Measurements from ENCODE around the gene MAT2B. TPM values are rescaled to one million over a fixed set of nuclear protein-coding genes. Genes with fewer than 3 reads are reported as not detected.

MAT2B gene
- total RNA-seq, 6 experiments from 2014 or later = 21.6 to 40.7 (median 26.6) TPM

GRCh38 chr5:163497315-163497714 lies 8.1 kb upstream of the MAT2B start:
- H3K36me3 ChIP-seq = no peaks in the 10 kb centered on the region
- DNase-seq (no peak), ATAC-seq (peak; percentile 61 to 82 (median 70))
- peaks cover 0 to 17% (median 0%) of the 10 kb centered on the region in 4 donors for H3K4me1 ChIP-seq
- H3K27ac ChIP-seq = no peak overlapping the region
- H3K4me3 ChIP-seq = no peak overlapping the region
- TF ChIP-seq CTCF (IDR thresholded peaks at IDR 0.05) = no peak
- TF ChIP-seq POLR2A (IDR thresholded peaks at IDR 0.05) = no peak
- no peaks in the 10 kb centered on the region for H3K27me3 ChIP-seq
- 57% methylated on average over 3 of the region's 3 CpGs for WGBS (ENCODE audit: insufficient coverage, low coverage, low lambda C conversion rate, missing lambda C conversion rate)
- H3K9me3 ChIP-seq = no peaks in the 10 kb centered on the region
- intact Hi-C loops (cut with DNase I) = no loop called here

GRCh38 chr5:163498886-163499285 lies 6.5 kb upstream of the MAT2B start:
- intact Hi-C loops (cut with DNase I) = no loop called here
- TF ChIP-seq CTCF (IDR thresholded peaks at IDR 0.05) (no peak), POLR2A (IDR thresholded peaks at IDR 0.05) (no peak)
- ATAC-seq (no peak), DNase-seq (no peak)
- peaks cover 0 to 32% (median 3%) of the 10 kb centered on the region in 4 donors for H3K4me1 ChIP-seq
- H3K9me3 ChIP-seq = no peaks in the 10 kb centered on the region
- no peaks in the 10 kb centered on the region for H3K27me3 ChIP-seq
- no peak overlapping the region for H3K4me3 ChIP-seq
- no peaks in the 10 kb centered on the region for H3K36me3 ChIP-seq
- H3K27ac ChIP-seq = no peak overlapping the region
- 57% methylated on average over 1 of the region's 1 CpG for WGBS (ENCODE audit: insufficient coverage, low coverage, low lambda C conversion rate, missing lambda C conversion rate)

- Histone ChIP-seq H3K9me3 (no peaks in the 10 kb centered on the region), H3K27ac (peak overlapping the region; percentile 97 to 99 (median 99)), H3K36me3 (no peaks in the 10 kb centered on the region), H3K4me1 (peaks cover 0 to 37% (median 8%) of the 10 kb centered on the region in 4 donors), H3K27me3 (no peaks in the 10 kb centered on the region), H3K4me3 (peak overlapping the region; percentile 22 to 80 (median 39))
- intact Hi-C loops (cut with DNase I) = no loop called here
- WGBS (ENCODE audit: insufficient coverage, low coverage, low lambda C conversion rate, missing lambda C conversion rate) = 32% methylated on average over 8 of the region's 8 CpGs
- no peak for TF ChIP-seq POLR2A (IDR thresholded peaks at IDR 0.05)
- no peak for TF ChIP-seq CTCF (IDR thresholded peaks at IDR 0.05)
- ATAC-seq = no peak
- no peak for DNase-seq
These were observed 2.9 kb upstream of the MAT2B start for GRCh38 chr5:163502521-163502920.

GRCh38 chr5:163503106-163504078 lies 2.0 kb upstream of the MAT2B start:
- intact Hi-C loops (cut with DNase I) = no loop called here
- Histone ChIP-seq H3K9me3 (no peaks in the 10 kb centered on the region), H3K36me3 (no peaks in the 10 kb centered on the region), H3K4me1 (peaks cover 0 to 39% (median 13%) of the 10 kb centered on the region in 4 donors), H3K27ac (peak overlapping the region; percentile 97 to 99 (median 99)), H3K27me3 (no peaks in the 10 kb centered on the region), H3K4me3 (peak overlapping the region; percentile 22 to 80 (median 74))
- TF ChIP-seq POLR2A (IDR thresholded peaks at IDR 0.05) (peak; percentile 48), CTCF (IDR thresholded peaks at IDR 0.05) (peak in 3 of 4 donors; percentile 24 to 44 (median 40))
- DNase-seq (peak; percentile 48 to 78 (median 72)), ATAC-seq (peak; percentile 26 to 56 (median 45))
- WGBS (ENCODE audit: insufficient coverage, low coverage, low lambda C conversion rate, missing lambda C conversion rate) = 8% methylated on average over 17 of the region's 17 CpGs
